HG03097 (cell line): Measurements from ENCODE around the gene OR51V1.
"Not testable (repeated sequence)": the region's sequence is repeated elsewhere in the genome, so short reads cannot be mapped to it uniquely, and the experiment has no call there.

Experiments
- ATAC-seq: cut with Tn5 transposase; IDR thresholded peaks from one replicate; pipeline ENCODE4 v1.9.1; 2021; ENCODE audit not compliant: unreplicated experiment, low FRiP score

Gene OR51V1, protein sequence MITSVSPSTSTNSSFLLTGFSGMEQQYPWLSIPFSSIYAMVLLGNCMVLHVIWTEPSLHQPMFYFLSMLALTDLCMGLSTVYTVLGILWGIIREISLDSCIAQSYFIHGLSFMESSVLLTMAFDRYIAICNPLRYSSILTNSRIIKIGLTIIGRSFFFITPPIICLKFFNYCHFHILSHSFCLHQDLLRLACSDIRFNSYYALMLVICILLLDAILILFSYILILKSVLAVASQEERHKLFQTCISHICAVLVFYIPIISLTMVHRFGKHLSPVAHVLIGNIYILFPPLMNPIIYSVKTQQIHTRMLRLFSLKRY

DNA sequence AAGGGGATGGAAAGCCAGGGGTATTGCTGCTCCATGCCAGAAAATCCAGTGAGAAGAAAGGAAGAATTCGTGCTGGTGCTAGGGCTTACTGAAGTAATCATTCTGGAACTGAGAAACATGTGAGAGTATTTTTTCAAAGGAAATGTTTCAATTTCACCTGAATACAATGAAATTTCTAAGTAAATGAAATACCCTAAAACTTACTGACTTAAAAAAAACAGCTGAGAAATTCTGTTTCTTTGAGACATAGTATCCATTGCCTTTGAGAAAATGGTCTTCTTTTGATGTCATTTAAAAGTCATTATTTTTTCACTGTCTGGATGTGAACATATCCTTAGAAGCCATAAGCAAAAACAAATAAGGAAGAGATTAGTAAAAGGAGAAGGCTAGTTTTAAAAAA is at the start of gene OR51V1:
TSS of gene OR51V1 (minus strand) at position 101 of the 400 bp plus-strand sequence. CDS start at position 101, 0 bp downstream.
- ATAC-seq, result no peak

DNA sequence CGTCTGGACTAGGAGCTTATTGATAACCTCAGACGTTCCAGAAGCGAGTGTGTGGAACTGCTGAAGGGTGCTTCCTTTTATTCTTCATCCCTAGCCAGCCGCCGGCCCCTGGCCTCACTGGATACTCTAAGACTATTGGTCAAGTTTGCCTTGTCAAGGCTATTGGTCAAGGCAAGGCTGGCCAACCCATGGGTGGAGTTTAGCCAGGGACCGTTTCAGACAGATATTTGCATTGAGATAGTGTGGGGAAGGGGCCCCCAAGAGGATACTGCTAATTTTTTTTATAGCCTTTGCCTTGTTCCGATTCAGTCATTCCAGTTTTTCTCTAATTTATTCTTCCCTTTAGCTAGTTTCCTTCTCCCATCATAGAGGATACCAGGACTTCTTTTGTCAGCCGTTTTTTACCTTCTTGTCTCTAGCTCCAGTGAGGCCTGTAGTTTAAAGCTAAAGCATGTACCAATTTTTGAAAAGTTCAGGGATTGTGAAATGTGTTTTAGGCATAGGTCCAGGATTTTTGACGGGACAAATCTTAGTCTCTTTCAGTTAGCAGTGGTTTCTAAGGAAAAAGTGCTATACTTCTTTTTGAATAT is 49.4 kb upstream of the OR51V1 start, which contains the start of gene HBG1:
TSS of gene HBG1 (minus strand) at position 51 of the 590 bp plus-strand sequence. CDS start 53 bp downstream, outside the sequence.
- not testable (repeated sequence) for ATAC-seq

DNA sequence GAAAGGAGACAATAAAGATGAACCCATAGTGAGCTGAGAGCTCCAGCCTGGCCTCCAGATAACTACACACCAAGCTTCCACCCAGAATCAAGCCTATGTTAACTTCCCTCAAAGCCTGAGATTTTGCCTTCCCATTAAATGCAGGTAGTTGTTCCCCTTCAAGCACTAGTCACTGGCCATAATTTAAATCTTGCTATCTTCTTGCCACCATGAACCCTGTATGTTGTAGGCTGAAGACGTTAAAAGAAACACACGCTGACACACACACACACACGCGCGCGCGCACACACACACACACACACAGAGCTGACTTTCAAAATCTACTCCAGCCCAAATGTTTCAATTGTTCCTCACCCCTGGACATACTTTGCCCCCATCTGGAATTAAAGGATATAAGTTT is 48.0 kb upstream of the OR51V1 start:
- not testable (repeated sequence) for ATAC-seq

DNA sequence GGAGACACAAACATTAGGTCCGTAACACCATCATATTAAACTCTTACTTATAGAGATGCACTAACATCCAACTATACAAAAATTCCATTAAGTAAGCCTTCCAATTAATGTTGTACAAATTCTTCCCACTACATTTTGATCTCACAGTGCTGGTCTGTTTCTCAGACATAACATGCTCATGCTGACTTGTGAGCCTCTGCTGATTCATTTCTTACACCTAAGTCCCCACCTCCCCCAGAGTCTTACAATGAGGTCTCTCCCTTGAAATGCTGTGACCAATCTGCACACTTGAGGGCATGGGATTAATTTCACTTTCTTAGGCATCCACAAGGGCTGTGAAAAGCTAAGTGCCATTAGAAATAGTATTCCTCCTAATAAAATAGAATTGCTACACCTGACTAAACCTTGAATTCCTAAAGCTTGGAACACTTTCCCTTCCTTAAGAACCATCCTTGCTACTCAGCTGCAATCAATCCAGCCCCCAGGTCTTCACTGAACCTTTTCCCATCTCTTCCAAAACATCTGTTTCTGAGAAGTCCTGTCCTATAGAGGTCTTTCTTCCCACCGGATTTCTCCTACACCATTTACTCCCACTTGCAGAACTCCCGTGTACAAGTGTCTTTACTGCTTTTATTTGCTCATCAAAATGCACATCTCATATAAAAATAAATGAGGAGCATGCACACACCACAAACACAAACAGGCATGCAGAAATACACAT is 47.1 kb upstream of the OR51V1 start:
- ATAC-seq, result no peak

DNA sequence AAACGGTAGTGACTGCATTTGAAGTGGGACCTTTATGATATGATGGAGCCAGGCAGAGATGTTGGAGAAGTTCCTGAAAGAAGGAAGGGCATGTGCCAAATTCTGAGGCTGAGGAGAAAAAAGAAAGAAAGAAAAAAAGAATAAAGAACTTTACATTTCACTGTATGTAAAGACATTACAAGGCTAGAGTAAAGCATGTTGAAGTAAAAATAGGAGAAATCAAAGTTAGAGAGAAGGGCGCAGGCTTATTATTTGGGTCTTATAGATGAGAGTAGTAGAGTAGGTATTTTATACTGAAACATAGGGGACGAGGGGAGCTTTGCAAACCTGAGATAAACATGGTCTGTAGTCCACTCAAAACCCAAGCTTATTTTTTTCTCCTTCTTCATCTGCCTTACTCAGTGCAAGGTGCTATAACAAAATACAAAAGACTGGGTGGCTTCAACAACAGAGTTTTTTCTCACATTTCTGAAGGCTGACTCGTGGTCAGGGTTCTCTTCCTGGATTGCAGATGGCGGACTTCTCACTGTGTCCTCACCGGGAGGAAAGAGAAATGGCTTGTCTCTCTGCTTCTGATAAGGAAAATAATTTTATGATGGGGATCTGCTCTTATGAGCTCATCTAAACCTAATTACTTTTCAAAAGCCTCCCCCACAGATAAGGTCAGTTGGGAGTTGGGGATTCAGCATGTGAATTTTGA is 46.4 kb upstream of the OR51V1 start:
- no peak for ATAC-seq

DNA sequence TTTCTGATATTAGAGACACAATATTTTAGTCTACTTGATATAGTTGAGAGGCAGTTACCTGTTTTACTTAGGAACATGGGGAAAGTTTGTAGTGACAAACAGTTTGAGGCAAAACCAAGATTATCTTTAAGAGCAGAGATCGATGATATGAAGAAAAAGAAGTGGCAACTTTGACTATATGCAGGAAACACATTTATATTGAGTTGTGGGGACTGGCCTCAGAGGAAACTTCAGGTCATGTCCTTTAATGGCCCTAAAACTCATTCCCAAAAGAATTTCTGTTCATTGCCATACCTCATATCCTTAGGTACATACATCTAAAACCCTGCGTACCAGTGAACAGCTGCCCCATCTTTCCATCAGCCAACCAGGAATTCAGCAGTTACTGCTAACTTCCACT is 44.7 kb upstream of the OR51V1 start:
- no peak for ATAC-seq

DNA sequence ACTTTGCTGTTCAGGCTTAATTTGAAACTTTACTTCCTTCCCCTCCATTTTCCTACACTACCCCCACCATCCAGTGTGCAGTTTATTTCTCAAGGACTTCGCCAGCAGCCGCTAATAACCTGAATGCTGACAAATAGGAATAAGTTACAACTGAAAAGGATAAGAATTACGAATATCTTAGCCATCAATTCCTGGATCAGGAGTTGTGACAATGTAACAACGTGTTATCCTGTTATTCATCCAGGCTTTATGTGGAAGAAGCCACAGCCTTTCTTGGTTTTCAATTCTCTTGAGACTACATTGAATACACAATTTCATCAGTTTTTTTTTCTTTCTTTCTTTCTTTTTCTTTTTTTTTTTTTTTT is 43.3 kb upstream of the OR51V1 start:
- no peak for ATAC-seq

DNA sequence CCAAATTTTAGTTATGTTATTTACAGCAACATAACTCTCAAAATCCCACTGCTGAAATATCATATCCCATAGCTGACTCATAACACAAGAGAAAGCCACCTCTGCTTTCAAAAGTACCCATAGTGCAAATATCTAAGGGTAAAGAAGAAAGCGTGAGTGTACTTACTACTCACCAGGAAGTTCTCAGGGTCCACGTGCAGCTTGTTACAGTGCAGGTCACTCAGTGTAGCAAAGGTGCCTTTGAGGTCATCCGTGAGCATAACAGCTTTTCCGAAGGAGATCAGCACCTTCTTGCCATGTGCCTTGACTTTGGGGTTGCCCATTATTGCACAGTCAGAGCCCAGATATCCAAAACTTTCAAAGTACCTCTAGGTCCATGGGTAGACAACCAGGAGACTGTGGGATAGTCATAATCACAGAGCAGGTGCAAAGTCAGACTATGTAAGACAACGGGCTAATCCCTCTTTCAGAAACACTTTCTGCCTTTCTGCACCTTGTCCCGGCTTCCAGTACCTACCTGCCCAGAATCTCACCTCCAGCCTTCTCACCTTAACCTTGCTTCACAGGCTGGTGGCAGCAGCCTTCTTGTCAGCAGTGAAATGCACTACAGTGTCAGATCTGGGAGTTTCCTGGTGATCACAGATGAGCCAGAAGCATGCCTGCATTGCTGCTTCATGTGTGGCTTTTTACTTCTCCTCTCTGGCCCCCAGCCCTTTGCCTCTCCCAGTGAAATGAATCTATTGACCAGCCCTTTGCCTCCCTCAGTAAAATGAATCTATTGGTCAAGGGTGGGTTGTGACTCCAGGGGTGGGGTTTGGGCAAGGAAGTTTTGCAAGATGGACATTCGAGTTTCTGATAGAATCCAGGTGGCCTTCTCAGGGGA is 42.7 kb upstream of the OR51V1 start:
- no peak for ATAC-seq

DNA sequence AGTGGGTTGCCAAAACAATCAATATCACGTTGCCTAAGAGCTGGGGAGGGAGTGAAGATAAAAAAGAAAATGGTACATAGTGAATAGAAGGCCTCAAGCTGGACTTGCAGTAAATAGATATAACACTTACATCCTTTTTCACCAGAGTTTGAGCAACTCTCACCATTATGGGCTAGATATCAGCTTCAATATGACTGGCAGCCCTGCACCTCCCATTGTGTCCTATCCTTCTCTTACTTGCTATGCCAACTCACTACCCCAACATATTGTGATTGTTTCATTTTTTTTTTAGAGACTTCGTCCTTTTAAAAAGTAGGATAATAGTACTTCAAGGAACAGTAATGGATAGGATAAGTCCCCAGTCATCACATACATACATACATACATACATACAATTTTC is 41.7 kb upstream of the OR51V1 start:
- ATAC-seq, result no peak

DNA sequence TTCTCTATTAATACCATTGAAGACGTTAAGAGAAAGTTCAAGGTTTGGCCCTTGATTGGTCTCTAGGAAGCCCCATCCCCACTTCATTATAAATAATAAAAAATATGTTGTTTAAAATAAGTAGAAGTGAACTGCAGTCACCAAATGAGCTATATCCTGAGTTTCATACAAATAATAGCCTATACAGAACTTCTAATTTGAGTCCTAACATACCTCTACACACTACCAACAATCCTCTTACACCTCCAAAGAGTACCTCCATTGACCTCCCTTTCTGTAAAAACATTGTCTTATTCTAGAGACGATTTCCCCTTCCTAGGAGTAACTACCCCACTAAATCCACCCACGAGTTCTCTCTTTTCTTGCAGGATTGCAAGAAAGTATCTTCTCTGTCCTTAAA is 41.0 kb upstream of the OR51V1 start:
- no peak for ATAC-seq

DNA sequence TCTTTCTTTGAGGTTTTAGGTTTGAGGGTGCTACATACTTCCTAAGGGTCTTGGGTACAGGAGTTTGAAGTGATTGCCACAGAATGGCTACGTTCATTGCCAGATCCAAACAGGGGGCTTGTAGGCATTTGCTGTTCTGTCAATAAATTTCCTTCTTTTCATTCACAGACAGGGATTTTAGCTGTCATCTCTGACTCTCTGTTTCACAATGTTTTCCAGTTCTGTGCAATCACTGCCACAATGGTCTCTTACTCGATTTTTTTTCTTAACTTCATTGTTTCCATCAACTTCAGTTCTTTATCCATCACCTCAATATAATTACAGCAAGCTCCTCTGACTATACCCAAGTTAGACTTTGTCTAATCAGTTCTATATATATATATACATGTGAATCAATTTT is 40.0 kb upstream of the OR51V1 start:
- no peak for ATAC-seq

DNA sequence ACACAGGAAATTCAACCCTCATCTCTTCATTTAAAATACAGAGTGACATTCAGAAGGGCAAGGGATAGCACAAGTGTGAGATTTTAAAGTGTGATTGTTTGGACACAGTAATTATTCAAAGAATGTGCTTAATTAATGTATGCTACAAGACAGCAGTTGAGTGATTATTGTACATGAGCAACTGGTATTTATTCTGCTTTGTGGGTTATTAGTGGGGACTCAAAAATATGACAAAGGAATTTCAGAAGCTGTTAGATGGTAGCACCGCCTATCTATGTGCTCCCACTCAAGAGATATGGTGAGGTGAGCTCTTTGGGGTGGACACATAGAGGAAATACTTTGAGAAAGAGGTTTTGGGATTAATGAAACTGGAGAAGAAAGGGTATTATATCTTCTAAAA is 39.6 kb upstream of the OR51V1 start:
- ATAC-seq, result no peak

DNA sequence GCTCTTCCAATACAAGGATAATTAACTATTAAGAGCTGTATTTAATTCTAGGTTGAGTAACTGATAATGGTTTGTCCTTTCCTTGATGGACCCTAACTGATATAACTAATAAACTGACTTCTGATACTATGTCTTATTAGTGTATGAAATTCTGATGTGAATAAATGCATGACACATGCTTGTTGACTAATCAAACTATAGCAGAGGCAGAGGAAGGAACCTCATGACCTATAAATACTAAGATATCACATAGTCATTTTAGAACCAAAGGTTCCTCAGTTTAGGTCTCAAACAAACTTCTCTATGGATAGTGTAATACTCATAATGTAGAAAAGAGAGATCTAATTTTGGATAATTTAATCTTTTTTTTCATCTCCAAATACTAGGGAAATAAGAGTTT is 38.6 kb upstream of the OR51V1 start:
- no peak for ATAC-seq

DNA sequence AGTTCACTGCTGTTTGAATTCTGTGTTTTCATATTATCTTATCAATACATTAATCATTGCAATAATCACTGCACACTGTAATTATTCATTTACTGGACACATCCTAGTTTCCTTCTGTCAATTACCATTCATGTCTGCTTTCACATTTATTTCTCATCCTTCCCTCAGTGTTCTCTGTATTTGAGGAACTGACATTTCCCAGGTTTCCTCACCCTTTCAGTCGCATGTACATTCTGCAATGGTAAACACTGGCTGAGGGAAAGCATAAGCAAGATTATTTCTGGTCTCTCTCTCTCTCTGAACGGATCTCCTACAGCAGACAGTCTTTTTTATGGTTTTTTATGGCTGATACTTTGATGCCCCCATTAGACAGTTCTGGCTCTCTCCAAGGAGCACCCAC is 38.0 kb upstream of the OR51V1 start:
- ATAC-seq, result no peak

DNA sequence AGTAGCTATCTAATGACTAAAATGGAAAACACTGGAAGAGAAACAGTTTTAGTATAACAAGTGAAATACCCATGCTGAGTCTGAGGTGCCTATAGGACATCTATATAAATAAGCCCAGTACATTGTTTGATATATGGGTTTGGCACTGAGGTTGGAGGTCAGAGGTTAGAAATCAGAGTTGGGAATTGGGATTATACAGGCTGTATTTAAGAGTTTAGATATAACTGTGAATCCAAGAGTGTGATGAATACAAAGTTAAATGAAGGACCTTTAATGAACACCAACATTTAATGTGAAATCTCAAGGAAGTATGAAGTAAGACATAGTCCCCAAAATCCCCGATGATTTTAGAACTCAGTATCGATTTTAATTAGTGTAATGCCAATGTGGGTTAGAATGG is 36.9 kb upstream of the OR51V1 start:
- no peak for ATAC-seq

DNA sequence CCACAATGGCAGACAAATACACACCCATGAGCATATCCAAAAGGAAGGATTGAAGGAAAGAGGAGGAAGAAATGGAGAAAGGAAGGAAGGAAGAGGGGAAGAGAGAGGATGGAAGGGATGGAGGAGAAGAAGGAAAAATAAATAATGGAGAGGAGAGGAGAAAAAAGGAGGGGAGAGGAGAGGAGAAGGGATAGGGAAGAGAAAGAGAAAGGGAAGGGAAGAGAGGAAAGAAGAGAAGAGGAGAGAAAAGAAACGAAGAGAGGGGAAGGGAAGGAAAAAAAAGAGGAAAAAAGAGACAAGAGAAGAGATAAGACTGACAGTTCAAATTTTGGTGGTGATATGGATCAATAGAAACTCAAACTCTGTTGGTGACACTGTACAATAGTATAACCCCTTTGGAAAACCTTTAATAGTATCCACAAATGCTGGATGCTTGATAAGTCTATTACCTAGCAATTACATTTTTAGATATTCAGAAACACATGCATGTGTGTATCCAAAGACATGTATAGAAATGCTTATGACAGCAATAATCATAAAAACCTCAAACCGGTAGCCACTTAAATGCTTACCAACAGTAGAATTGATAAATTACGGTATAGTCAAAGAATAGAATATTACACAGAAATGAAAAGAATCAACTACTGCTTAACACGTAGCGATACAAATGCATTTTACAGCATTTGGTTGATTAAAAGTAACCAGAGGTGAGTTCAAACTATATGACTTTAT is 35.0 kb upstream of the OR51V1 start:
- no peak for ATAC-seq

DNA sequence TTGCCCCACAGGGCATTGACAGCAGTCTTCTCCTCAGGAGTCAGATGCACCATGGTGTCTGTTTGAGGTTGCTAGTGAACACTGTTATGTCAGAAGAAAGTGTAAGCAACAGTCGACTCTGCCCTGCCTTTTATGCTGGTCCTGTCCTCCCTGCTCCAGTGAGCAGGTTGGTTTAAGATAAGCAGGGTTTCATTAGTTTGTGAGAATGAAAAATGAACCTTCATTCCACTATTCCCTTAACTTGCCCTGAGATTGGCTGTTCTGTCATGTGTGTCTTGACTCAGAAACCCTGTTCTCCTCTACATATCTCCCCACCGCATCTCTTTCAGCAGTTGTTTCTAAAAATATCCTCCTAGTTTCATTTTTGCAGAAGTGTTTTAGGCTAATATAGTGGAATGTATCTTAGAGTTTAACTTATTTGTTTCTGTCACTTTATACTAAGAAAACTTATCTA is 33.9 kb upstream of the OR51V1 start, which contains the start of gene HBD:
TSS of gene HBD (minus strand) at position 103 of the 454 bp plus-strand sequence. CDS start at position 53, 50 bp downstream.
- peak; percentile 79 for ATAC-seq

DNA sequence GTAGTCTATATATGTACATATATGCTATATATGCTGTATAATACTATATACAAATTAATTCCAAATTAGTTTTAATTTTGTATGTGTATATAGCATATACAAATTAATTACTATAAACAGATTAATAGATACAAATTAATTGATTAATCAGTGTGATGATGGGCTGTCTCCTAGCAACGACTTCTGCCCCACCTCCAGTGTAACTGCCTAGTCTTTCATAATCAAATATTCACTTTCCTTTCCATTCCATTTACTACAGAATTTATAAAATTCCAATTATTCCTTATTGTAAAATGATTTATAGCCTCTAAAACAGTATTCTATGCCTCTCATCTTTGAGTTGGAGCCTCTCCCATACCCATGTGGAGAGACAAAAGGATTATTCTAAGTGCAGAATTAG is 32.8 kb upstream of the OR51V1 start:
- ATAC-seq, result no peak

DNA sequence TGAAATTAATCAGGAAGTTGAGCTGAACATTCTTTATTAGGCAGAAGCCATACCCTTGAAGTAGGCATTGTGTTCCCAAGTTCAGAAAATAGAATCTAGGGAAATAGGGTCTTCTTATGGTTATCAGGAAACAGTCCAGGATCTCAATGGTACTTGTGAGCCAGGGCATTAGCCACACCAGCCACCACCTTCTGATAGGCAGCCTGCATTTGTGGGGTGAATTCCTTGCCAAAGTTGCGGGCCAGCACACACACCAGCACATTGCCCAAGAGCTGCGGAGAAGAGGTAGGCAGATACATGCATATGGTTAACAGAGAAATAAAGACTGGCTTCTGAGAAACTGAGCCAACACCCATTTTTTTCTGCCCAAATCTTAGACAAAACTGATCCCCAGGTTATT is 32.3 kb upstream of the OR51V1 start:
- ATAC-seq, result no peak
